ENCODE measurements around the gene PAIP2B. TPM values are rescaled to one million over a fixed set of nuclear protein-coding genes. Genes with fewer than 3 reads are reported as not detected.

Gene PAIP2B, protein sequence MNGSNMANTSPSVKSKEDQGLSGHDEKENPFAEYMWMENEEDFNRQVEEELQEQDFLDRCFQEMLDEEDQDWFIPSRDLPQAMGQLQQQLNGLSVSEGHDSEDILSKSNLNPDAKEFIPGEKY
- 2.8 and 3.1 TPM in 2 replicates for total RNA-seq (2014; rRNA removed; shearing (Covaris generic))

- Histone ChIP-seq H3K9me3 (replicated peaks) (no peaks in the 10 kb centered on the region), H3K27me3 (no peaks in the 10 kb centered on the region), H3K27ac (no peak within 1 kb of the TSS), H3K4me3 (peak within 1 kb of the TSS; percentile 74), H3K4me1 (peaks cover 3% of the 10 kb centered on the region; the same call in 1 of the 2 replicates), H3K36me3 (no peaks in the 10 kb centered on the region)
- DNase-seq: peak; percentile 99 to 100
Measured at GRCh38 chr2:71226965-71227560, at the start of gene PAIP2B. PAIP2B (minus strand) TSS chr2:71227103; CDS start chr2:71202589, 24,514 bp downstream.

DNA sequence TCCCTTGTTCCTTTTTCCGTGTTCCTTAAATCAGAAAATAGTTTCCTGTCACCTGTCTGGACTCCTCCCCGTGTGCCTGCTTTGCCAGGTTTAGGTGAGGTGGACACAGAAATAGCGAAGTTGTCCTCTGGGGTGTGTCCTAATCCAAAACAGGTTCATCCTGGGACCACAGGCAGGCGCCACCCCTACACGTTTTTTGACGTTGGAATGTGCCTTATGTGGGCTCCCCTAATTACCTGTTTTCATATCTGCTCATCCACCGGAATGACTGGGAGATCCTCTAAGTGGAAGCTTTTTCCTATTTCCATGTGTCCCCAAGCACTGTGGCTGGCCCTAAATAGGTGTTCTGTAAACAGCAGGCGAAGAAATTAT lies 49.0 kb upstream of the PAIP2B start:
- Histone ChIP-seq H3K27me3 (no peaks in the 10 kb centered on the region), H3K4me3 (peak overlapping the region; percentile 76), H3K27ac (no peak overlapping the region; the same call in 1 of the 2 replicates), H3K4me1 (peaks cover 8% of the 10 kb centered on the region), H3K9me3 (replicated peaks) (peaks cover 3% of the 10 kb centered on the region; the same call in 1 of the 2 replicates), H3K36me3 (no peaks in the 10 kb centered on the region)
- DNase-seq: no peak

DNA sequence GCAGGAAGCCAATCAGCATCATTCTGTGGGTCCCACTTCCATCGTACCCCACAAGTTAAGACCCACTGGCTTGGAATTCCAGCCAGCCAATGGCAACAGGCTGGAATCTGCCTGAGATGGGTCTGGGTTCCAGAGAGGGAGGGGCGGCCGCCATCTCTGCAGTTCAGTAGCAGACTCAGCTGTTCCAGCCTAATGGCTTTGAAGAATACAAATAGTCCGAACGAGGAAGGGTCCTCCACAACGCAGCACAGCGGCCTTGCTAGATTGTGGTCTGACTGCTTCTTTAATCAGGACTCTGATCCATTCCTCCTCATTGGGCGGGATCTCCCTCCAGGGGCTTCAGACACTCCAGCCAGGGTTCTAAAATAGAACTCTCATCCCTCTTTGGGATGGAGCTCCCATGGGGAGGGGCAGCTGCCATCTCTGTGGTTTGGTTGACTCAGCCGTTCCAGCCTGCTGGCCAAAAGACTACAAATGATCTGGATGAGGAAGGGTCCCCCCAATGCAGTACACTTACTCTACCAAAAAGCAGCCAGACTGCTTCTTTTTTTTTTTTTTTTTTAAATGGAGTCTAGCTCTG lies 42.7 kb upstream of the PAIP2B start:
- peak; percentile 17 to 21 for DNase-seq
- Histone ChIP-seq H3K27ac (no peak overlapping the region), H3K9me3 (replicated peaks) (peaks cover 7% of the 10 kb centered on the region; the same call in 1 of the 2 replicates), H3K27me3 (no peaks in the 10 kb centered on the region), H3K4me3 (no peak overlapping the region), H3K36me3 (no peaks in the 10 kb centered on the region), H3K4me1 (0 out of 2 replicates have a peak, but pooled peaks cover 3% of the 10 kb centered on the region)

DNA sequence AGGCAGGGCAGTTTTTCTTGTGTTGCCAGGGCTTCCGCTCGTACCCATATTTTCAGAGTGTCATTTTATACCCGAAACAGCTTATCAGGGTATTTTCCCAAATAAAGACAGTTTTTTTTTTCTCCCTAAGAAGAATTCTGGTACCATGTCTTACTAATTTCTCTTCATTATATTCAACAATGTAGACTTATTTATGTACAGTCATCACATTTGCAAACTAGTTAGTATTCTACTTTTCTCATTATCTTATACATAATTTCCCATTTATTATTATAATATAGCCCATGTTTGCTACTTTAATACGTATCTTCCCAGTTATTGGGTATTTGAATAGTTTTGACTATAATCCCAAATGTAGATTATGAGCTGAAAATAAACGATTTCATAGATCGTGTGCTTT lies 36.5 kb upstream of the PAIP2B start:
- Histone ChIP-seq H3K4me1 (no peaks in the 10 kb centered on the region), H3K27me3 (peaks cover 12% of the 10 kb centered on the region; the same call in 1 of the 2 replicates), H3K9me3 (replicated peaks) (peaks cover 7% of the 10 kb centered on the region; the same call in 1 of the 2 replicates), H3K27ac (no peak overlapping the region), H3K4me3 (no peak overlapping the region), H3K36me3 (no peaks in the 10 kb centered on the region)
- DNase-seq: no peak

GRCh38 chr2:71261534-71261933 lies 34.6 kb upstream of the PAIP2B start:
- H3K4me1 ChIP-seq: no peaks in the 10 kb centered on the region

GRCh38 chr2:71256421-71256820 lies 29.5 kb upstream of the PAIP2B start:
- peaks cover 3% of the 10 kb centered on the region; the same call in 1 of the 2 replicates for H3K4me1 ChIP-seq
- no peak overlapping the region for H3K4me3 ChIP-seq

More at GRCh38 chr2:71261534-71261933, 34.6 kb upstream of the PAIP2B start:
- no peak for DNase-seq
- Histone ChIP-seq H3K9me3 (replicated peaks) (peaks cover 7% of the 10 kb centered on the region; the same call in 1 of the 2 replicates), H3K27ac (no peak overlapping the region), H3K4me3 (no peak overlapping the region), H3K36me3 (no peaks in the 10 kb centered on the region), H3K27me3 (peaks cover 12% of the 10 kb centered on the region; the same call in 1 of the 2 replicates)

DNA sequence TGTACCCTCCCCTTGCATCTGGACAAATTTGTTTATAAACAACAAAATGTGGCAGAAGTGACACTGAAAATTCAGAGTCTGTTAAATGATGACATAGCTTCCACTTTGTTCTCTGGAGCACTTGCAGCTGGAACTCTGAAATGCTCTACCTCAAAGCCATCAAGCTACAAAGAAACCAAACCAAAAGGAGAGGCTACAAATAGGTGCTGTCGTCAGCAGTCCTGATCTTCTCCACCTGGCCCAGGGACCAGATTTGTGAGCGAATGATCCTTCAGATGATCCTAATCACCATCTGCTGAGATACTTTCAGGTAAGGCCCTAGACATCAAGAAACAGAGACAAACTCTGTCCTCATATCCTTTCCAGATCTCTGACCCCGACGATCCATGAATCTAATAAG lies 27.9 kb upstream of the PAIP2B start:
- no peaks in the 10 kb centered on the region for H3K36me3 ChIP-seq
- H3K9me3 ChIP-seq (replicated peaks): peaks cover 4% of the 10 kb centered on the region; the same call in 1 of the 2 replicates
- H3K27ac ChIP-seq: no peak overlapping the region
- peaks cover 3% of the 10 kb centered on the region; the same call in 1 of the 2 replicates for H3K4me1 ChIP-seq
- H3K4me3 ChIP-seq: no peak overlapping the region
- peaks cover 11% of the 10 kb centered on the region; the same call in 1 of the 2 replicates for H3K27me3 ChIP-seq
- DNase-seq: no peak

More at GRCh38 chr2:71256421-71256820, 29.5 kb upstream of the PAIP2B start:
- Histone ChIP-seq H3K27me3 (peaks cover 12% of the 10 kb centered on the region; the same call in 1 of the 2 replicates), H3K36me3 (no peaks in the 10 kb centered on the region), H3K27ac (no peak overlapping the region), H3K9me3 (replicated peaks) (no peaks in the 10 kb centered on the region)
- no peak for DNase-seq

DNA sequence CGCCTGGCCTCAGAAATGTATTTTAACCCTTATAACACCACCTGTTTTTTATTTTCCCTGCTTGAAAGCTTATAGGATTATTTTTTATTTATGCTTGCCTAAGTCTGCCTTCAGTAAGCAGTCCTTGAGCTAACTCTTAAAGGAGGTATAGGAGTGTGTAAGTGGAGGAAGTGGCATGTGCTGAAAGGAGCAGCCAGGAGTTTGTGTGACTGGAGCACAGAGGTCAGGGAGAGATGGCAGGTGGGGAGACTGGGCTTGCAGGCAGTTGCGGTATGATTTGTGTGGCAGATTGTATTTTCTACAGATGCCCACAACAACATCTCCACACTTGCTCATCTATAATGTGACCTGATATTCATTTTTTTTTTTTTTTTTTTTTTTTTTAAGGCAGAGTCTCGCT lies 27.2 kb upstream of the PAIP2B start:
- DNase-seq: no peak
- Histone ChIP-seq H3K27ac (no peak overlapping the region), H3K36me3 (no peaks in the 10 kb centered on the region), H3K27me3 (peaks cover 6% of the 10 kb centered on the region; the same call in 1 of the 2 replicates), H3K9me3 (replicated peaks) (peaks cover 8% of the 10 kb centered on the region; the same call in 1 of the 2 replicates), H3K4me3 (no peak overlapping the region), H3K4me1 (peaks cover 3% of the 10 kb centered on the region; the same call in 1 of the 2 replicates)

GRCh38 chr2:71253476-71253875 lies 26.6 kb upstream of the PAIP2B start:
- no peak for DNase-seq
- Histone ChIP-seq H3K9me3 (replicated peaks) (peaks cover 8% of the 10 kb centered on the region; the same call in 1 of the 2 replicates), H3K27ac (no peak overlapping the region), H3K4me3 (no peak overlapping the region), H3K4me1 (peaks cover 3% of the 10 kb centered on the region; the same call in 1 of the 2 replicates), H3K27me3 (0 out of 2 replicates have a peak, but pooled peaks cover 6% of the 10 kb centered on the region), H3K36me3 (no peaks in the 10 kb centered on the region)

DNA sequence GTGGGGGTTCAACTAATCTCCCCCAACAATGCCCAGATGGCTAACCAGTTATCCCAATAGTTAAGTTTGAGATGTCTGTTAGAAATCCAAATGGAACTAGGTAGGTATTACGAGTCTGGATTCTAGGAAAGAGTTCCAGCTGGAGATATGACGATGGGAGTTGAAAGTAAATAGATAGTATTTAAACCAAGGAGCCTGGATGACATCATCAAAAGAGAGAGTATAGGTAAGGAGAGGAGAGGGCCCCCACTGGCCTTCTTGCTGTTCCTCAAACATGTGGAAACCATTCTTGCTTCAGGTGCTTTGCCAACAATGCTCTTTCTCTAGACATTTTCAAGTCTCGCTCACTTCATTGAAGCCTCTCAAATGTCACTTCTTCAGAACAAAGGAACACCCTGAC lies 26.0 kb upstream of the PAIP2B start:
- H3K9me3 ChIP-seq (replicated peaks): peaks cover 8% of the 10 kb centered on the region; the same call in 1 of the 2 replicates
- 0 out of 2 replicates have a peak, but pooled peaks cover 6% of the 10 kb centered on the region for H3K27me3 ChIP-seq
- no peak overlapping the region for H3K27ac ChIP-seq
- H3K4me3 ChIP-seq: no peak overlapping the region
- no peak for DNase-seq
- peaks cover 3% of the 10 kb centered on the region; the same call in 1 of the 2 replicates for H3K4me1 ChIP-seq
- no peaks in the 10 kb centered on the region for H3K36me3 ChIP-seq

DNA sequence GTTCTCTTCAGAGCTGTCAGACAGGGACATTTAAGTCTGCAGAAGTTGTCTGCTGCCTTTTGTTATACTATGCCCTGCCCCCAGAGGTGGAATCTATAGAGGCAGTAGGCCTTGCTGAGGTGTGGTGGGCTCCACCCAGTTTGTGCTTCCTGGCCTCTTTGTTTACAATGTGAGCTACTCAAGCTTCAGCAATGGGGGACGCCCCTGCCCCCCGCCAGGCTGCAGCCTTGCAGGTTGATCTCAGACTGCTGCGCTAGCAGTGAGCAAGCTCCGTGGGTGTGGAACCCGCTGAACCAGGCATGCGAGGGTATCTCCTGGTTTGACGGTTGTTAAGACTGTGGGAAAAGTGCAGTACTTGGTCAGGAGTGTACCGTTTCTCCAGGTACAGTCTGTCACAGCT lies 24.0 kb upstream of the PAIP2B start:
- Histone ChIP-seq H3K4me1 (peaks cover 3% of the 10 kb centered on the region; the same call in 1 of the 2 replicates), H3K27ac (no peak overlapping the region), H3K36me3 (no peaks in the 10 kb centered on the region), H3K27me3 (0 out of 2 replicates have a peak, but pooled peaks cover 6% of the 10 kb centered on the region), H3K4me3 (no peak overlapping the region), H3K9me3 (replicated peaks) (peaks cover 11% of the 10 kb centered on the region; the same call in 1 of the 2 replicates)
- no peak for DNase-seq

DNA sequence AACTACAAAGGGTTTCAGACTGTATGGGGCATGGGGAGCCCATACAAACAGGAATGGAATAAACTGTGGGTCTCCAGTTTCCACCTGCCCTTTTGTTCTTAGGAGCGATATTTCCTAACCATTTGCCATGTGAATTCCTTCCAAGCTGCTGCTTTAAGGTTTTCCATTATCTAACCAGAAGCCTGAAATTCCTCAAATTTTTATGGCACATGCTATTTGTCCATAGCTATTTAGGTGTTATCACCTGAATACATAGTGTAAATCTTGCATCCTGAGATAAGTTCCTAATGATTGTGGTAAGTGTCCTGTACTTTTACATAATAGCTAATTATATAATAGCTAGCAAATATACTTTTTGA lies 17.4 kb upstream of the PAIP2B start:
- no peak for DNase-seq
- Histone ChIP-seq H3K4me3 (no peak overlapping the region), H3K27me3 (peaks cover 6% of the 10 kb centered on the region; the same call in 1 of the 2 replicates), H3K9me3 (replicated peaks) (0 out of 2 replicates have a peak, but pooled peaks cover 3% of the 10 kb centered on the region), H3K27ac (no peak overlapping the region), H3K36me3 (no peaks in the 10 kb centered on the region), H3K4me1 (peaks cover 18% of the 10 kb centered on the region)

DNA sequence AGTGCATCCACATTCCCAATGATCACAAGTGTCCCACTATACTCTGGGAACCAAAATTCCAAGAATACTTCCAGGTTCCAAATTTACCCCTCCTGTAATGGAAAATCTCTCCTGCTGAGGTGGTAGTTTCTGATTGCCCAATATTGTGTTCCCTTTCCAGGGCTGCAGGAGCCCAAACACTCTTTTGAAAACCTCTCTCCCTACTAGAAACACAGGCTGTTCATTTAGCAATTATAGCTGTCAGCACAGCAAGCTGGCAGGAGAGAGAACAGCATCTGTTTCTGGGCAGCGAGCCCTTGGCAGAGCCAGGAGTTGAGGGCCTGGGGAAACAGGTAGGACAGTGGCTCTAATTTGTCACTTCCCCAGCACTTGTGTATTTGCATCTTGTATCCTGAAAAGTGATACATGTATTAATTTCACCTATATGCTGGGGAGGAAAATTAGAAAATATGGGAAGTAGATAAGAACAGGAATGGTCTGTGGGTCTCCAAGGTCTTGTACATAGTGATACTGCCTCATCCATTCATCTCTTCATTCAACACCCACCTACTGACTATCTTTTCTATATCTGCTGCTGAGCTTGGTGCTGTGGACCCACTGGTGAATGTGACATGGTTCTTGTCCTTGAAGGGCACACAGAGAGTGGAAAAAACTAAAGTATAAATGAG lies 16.9 kb upstream of the PAIP2B start:
- Histone ChIP-seq H3K9me3 (replicated peaks) (0 out of 2 replicates have a peak, but pooled peaks cover 3% of the 10 kb centered on the region), H3K27ac (no peak overlapping the region), H3K4me3 (no peak overlapping the region), H3K4me1 (peaks cover 18% of the 10 kb centered on the region), H3K27me3 (peaks cover 6% of the 10 kb centered on the region; the same call in 1 of the 2 replicates), H3K36me3 (no peaks in the 10 kb centered on the region)
- no peak for DNase-seq

DNA sequence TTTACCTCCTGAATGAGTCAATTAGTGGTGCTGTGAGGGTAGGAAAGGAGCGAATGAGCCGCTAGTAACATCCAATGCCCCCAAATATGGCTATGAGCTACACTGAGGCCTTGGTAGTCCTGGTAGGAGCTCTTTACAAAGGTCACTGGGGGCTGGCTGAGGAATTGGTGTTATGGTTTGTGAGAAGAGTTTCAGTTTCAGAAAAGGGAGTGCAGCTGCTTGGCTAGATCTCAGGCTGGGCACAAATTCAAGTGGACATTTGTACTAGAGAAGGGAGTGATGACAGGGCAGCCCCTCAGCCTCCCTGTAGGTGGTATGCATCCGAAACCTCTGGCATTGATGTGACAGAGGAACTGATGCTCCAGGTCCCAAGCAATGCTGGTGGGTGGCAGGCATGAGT lies 13.9 kb upstream of the PAIP2B start:
- H3K36me3 ChIP-seq: no peaks in the 10 kb centered on the region
- peaks cover 6% of the 10 kb centered on the region; the same call in 1 of the 2 replicates for H3K27me3 ChIP-seq
- H3K4me3 ChIP-seq: no peak overlapping the region
- no peaks in the 10 kb centered on the region for H3K9me3 ChIP-seq (replicated peaks)
- DNase-seq: peak; percentile 64 to 74
- H3K27ac ChIP-seq: peak overlapping the region; percentile 9; the same call in 1 of the 2 replicates
- peaks cover 23% of the 10 kb centered on the region for H3K4me1 ChIP-seq

Data from SJCRH30 (cell line).